ENCODE results near the gene DTX1.
A peak's percentile ranks its signal among the peaks of the same experiment; 100 is the strongest.

The DTX1 gene

GRCh38 chr12:113105606-113106271 lies 49.2 kb downstream of the DTX1 start:
- no peak for TF ChIP-seq CTCF (IDR thresholded peaks at IDR 0.05; ENCODE audit: poor library complexity, severe bottlenecking)
- H3K27ac ChIP-seq (ENCODE audit: poor library complexity, severe bottlenecking), result no peak overlapping the region
- H3K27me3 ChIP-seq (ENCODE audit: insufficient read depth, poor library complexity, severe bottlenecking), result no peaks in the 10 kb centered on the region
- H3K9me3 ChIP-seq (ENCODE audit: severe bottlenecking), result no peaks in the 10 kb centered on the region
- no peaks in the 10 kb centered on the region for H3K4me1 ChIP-seq (ENCODE audit: insufficient read depth, poor library complexity, severe bottlenecking)
- DNase-seq (ENCODE audit: low spot score) (no peak), ATAC-seq (ENCODE audit: low read depth) (no peak)
- no peaks in the 10 kb centered on the region for H3K36me3 ChIP-seq (ENCODE audit: low read depth)
- no peak overlapping the region for H3K4me3 ChIP-seq (ENCODE audit: severe bottlenecking)

- no peak for TF ChIP-seq CTCF (IDR thresholded peaks at IDR 0.05; ENCODE audit: poor library complexity, severe bottlenecking)
- Histone ChIP-seq H3K9me3 (ENCODE audit: severe bottlenecking) (no peaks in the 10 kb centered on the region), H3K27ac (ENCODE audit: poor library complexity, severe bottlenecking) (no peak overlapping the region), H3K27me3 (ENCODE audit: insufficient read depth, poor library complexity, severe bottlenecking) (no peaks in the 10 kb centered on the region), H3K4me3 (ENCODE audit: severe bottlenecking) (no peak overlapping the region), H3K4me1 (ENCODE audit: insufficient read depth, poor library complexity, severe bottlenecking) (no peaks in the 10 kb centered on the region), H3K36me3 (ENCODE audit: low read depth) (no peaks in the 10 kb centered on the region)
- DNase-seq (ENCODE audit: low spot score), result no peak
- no peak for ATAC-seq (ENCODE audit: low read depth)
Observed at GRCh38 chr12:113106361-113106760, 49.8 kb downstream of the DTX1 start.

- H3K27me3 ChIP-seq (ENCODE audit: insufficient read depth, poor library complexity, severe bottlenecking), result no peaks in the 10 kb centered on the region
- H3K36me3 ChIP-seq (ENCODE audit: low read depth), result no peaks in the 10 kb centered on the region
- ATAC-seq (ENCODE audit: low read depth) (no peak), DNase-seq (ENCODE audit: low spot score) (no peak)
- H3K4me3 ChIP-seq (ENCODE audit: severe bottlenecking), result no peak overlapping the region
- no peaks in the 10 kb centered on the region for H3K4me1 ChIP-seq (ENCODE audit: insufficient read depth, poor library complexity, severe bottlenecking)
- H3K9me3 ChIP-seq (ENCODE audit: severe bottlenecking), result no peaks in the 10 kb centered on the region
- no peak overlapping the region for H3K27ac ChIP-seq (ENCODE audit: poor library complexity, severe bottlenecking)
- TF ChIP-seq CTCF (IDR thresholded peaks at IDR 0.05; ENCODE audit: poor library complexity, severe bottlenecking), result no peak
Observed at GRCh38 chr12:113108308-113108707, 51.8 kb downstream of the DTX1 start.

- no peaks in the 10 kb centered on the region for H3K27me3 ChIP-seq (ENCODE audit: insufficient read depth, poor library complexity, severe bottlenecking)
- H3K4me1 ChIP-seq (ENCODE audit: insufficient read depth, poor library complexity, severe bottlenecking), result no peaks in the 10 kb centered on the region
- no peak for TF ChIP-seq CTCF (IDR thresholded peaks at IDR 0.05; ENCODE audit: poor library complexity, severe bottlenecking)
- peak; percentile 26; the same call in 2 of the 3 replicates for ATAC-seq (ENCODE audit: low read depth)
- no peaks in the 10 kb centered on the region for H3K9me3 ChIP-seq (ENCODE audit: severe bottlenecking)
- H3K4me3 ChIP-seq (ENCODE audit: severe bottlenecking), result no peak overlapping the region
- no peak overlapping the region for H3K27ac ChIP-seq (ENCODE audit: poor library complexity, severe bottlenecking)
- H3K36me3 ChIP-seq (ENCODE audit: low read depth), result no peaks in the 10 kb centered on the region
- no peak for DNase-seq (ENCODE audit: low spot score)
Observed at GRCh38 chr12:113109360-113109759, 52.8 kb downstream of the DTX1 start.

GRCh38 chr12:113109872-113110599 lies 53.5 kb downstream of the DTX1 start:
- H3K4me3 ChIP-seq (ENCODE audit: severe bottlenecking), result no peak overlapping the region
- H3K4me1 ChIP-seq (ENCODE audit: insufficient read depth, poor library complexity, severe bottlenecking), result no peaks in the 10 kb centered on the region
- H3K9me3 ChIP-seq (ENCODE audit: severe bottlenecking), result no peaks in the 10 kb centered on the region
- H3K27me3 ChIP-seq (ENCODE audit: insufficient read depth, poor library complexity, severe bottlenecking), result no peaks in the 10 kb centered on the region
- no peak overlapping the region for H3K27ac ChIP-seq (ENCODE audit: poor library complexity, severe bottlenecking)
- no peak for TF ChIP-seq CTCF (IDR thresholded peaks at IDR 0.05; ENCODE audit: poor library complexity, severe bottlenecking)
- no peaks in the 10 kb centered on the region for H3K36me3 ChIP-seq (ENCODE audit: low read depth)
- DNase-seq (ENCODE audit: low spot score), result no peak
- ATAC-seq (ENCODE audit: low read depth), result no peak
